MM.1S (cell line): Measurements from ENCODE around the gene RPS6KA6.

Experiments used
- DNase-seq: peaks from one replicate; pipeline ENCODE4 v3.0.0-alpha.2; 2015
- H2AFZ ChIP-seq: fragments of 300-600 bp; sonication (generic); 2 replicates; pipeline ENCODE4 v1.6.0; 2016; ENCODE audit warnings: antibody characterized with exemption, low read length
- H3F3A ChIP-seq: fragments of 300-600 bp; sonication (generic); 2 replicates; pipeline ENCODE4 v1.6.1; 2016; ENCODE audit warnings: mild to moderate bottlenecking, antibody characterized with exemption, low read length, moderate library complexity, mixed read lengths; ENCODE audit not compliant: insufficient read depth
- H3K27ac ChIP-seq: fragments of 300-600 bp; sonication (generic); 2 replicates; pipeline ENCODE4 v1.5.1; 2016; ENCODE audit warnings: mild to moderate bottlenecking, low read length
- H3K27me3 ChIP-seq: fragments of 300-600 bp; sonication (generic); replicated peaks from 2 replicates; pipeline ENCODE4 v1.6.0; 2016; ENCODE audit warnings: low read length; ENCODE audit not compliant: insufficient read depth
- H3K36me3 ChIP-seq: fragments of 300-600 bp; sonication (generic); replicated peaks from 2 replicates; pipeline ENCODE4 v1.6.1; 2016; ENCODE audit warnings: mild to moderate bottlenecking, low read length, mixed read lengths; ENCODE audit not compliant: insufficient read depth
- H3K4me1 ChIP-seq: fragments of 300-600 bp; sonication (generic); 2 replicates; pipeline ENCODE4 v1.6.1; 2016; ENCODE audit warnings: low read length, mixed read lengths
- H3K4me2 ChIP-seq: fragments of 300-600 bp; sonication (generic); 2 replicates; pipeline ENCODE4 v1.6.0; 2016; ENCODE audit warnings: low read depth, low read length
- H3K4me3 ChIP-seq: fragments of 300-600 bp; sonication (generic); 2 replicates; pipeline ENCODE4 v1.5.1; 2016; ENCODE audit warnings: low read length, mixed read lengths
- H3K79me2 ChIP-seq: fragments of 300-600 bp; sonication (generic); 2 replicates; pipeline ENCODE4 v1.6.1; 2016; ENCODE audit warnings: mixed run types, low read length, mixed read lengths
- H3K9ac ChIP-seq: fragments of 300-600 bp; sonication (generic); 2 replicates; pipeline ENCODE4 v1.6.1; 2016; ENCODE audit warnings: low read length, mixed read lengths
- H3K9me2 ChIP-seq: fragments of 300-600 bp; sonication (generic); replicated peaks from 2 replicates; pipeline ENCODE4 v1.6.1; 2016; ENCODE audit warnings: mild to moderate bottlenecking, low read length, mixed read lengths; ENCODE audit not compliant: insufficient read depth
- H3K9me3 ChIP-seq: fragments of 300-600 bp; sonication (generic); replicated peaks from 2 replicates; pipeline ENCODE4 v1.6.1; 2016; ENCODE audit warnings: mild to moderate bottlenecking, low read length, mixed read lengths; ENCODE audit not compliant: insufficient read depth
- H4K20me1 ChIP-seq: fragments of 300-600 bp; sonication (generic); 2 replicates; pipeline ENCODE4 v1.6.1; 2016; ENCODE audit warnings: mild to moderate bottlenecking, low read length, moderate library complexity, mixed read lengths; ENCODE audit not compliant: insufficient read depth
- EZH2 ChIP-seq: fragments of 300-600 bp; sonication (generic); optimal IDR thresholded peaks from 2 replicates; pipeline ENCODE3; 2017; ENCODE audit warnings: low read depth, mild to moderate bottlenecking, antibody characterized with exemption, low read length, mixed read lengths
- EZH2phosphoT487 ChIP-seq: fragments of 300-600 bp; sonication (generic); IDR thresholded peaks from 2 replicates; pipeline ENCODE4 v1.6.1; 2018; ENCODE audit warnings: antibody characterized with exemption, low read length
- TF ChIP-seq, protein P1 (sequence below): fragments of 300-600 bp; sonication (generic); IDR thresholded peaks from 2 replicates; pipeline ENCODE4 v1.5.1; 2016; ENCODE audit warnings: antibody characterized with exemption, low read length, mixed read lengths

RPS6KA6 gene

GRCh38 chrX:84221181-84221580 lies 33.2 kb upstream of the RPS6KA6 start:
- no peaks in the 10 kb centered on the region for H4K20me1 ChIP-seq
- TF ChIP-seq EZH2phosphoT487, result no peak
- no peaks in the 10 kb centered on the region for H3K9me2 ChIP-seq
- H2AFZ ChIP-seq, result no peak overlapping the region
- H3K4me2 ChIP-seq, result no peak overlapping the region
- H3K9me3 ChIP-seq, result no peaks in the 10 kb centered on the region
- no peak overlapping the region for H3K4me3 ChIP-seq
- no peaks in the 10 kb centered on the region for H3K79me2 ChIP-seq
- no peak overlapping the region for H3K9ac ChIP-seq
- no peaks in the 10 kb centered on the region for H3K27me3 ChIP-seq
- no peaks in the 10 kb centered on the region for H3K36me3 ChIP-seq
- H3K27ac ChIP-seq, result no peak overlapping the region
- DNase-seq, result no peak
- H3F3A ChIP-seq, result no peaks in the 10 kb centered on the region
- H3K4me1 ChIP-seq, result no peaks in the 10 kb centered on the region

DNA sequence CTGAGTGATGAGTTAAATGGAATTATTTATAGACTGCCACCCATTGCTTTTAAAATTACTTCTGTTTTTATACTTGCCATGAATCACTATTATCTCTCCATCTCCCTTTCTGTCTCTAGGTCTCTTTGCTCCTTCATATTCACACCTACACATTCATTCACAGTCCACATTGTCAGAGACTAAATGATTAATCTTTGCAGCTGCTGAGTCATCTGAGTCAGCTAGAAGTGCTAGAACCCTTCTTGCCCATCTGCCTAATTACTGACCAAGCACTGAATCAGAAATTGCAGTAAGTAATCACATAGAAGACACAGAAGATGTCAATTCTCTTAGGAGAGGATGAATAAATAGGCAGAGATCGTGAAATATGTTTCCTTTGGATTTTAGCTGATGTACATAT lies 31.6 kb upstream of the RPS6KA6 start:
- TF ChIP-seq EZH2 (no peak), EZH2phosphoT487 (no peak)
- TF ChIP-seq, protein P1, sequence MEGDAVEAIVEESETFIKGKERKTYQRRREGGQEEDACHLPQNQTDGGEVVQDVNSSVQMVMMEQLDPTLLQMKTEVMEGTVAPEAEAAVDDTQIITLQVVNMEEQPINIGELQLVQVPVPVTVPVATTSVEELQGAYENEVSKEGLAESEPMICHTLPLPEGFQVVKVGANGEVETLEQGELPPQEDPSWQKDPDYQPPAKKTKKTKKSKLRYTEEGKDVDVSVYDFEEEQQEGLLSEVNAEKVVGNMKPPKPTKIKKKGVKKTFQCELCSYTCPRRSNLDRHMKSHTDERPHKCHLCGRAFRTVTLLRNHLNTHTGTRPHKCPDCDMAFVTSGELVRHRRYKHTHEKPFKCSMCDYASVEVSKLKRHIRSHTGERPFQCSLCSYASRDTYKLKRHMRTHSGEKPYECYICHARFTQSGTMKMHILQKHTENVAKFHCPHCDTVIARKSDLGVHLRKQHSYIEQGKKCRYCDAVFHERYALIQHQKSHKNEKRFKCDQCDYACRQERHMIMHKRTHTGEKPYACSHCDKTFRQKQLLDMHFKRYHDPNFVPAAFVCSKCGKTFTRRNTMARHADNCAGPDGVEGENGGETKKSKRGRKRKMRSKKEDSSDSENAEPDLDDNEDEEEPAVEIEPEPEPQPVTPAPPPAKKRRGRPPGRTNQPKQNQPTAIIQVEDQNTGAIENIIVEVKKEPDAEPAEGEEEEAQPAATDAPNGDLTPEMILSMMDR, result no peak
- no peaks in the 10 kb centered on the region for H3K36me3 ChIP-seq
- H3K9ac ChIP-seq, result no peak overlapping the region
- no peaks in the 10 kb centered on the region for H3F3A ChIP-seq
- no peaks in the 10 kb centered on the region for H3K79me2 ChIP-seq
- no peaks in the 10 kb centered on the region for H3K4me1 ChIP-seq
- no peaks in the 10 kb centered on the region for H3K27me3 ChIP-seq
- H4K20me1 ChIP-seq, result no peaks in the 10 kb centered on the region
- H3K9me2 ChIP-seq, result no peaks in the 10 kb centered on the region
- no peak overlapping the region for H2AFZ ChIP-seq
- no peak overlapping the region for H3K4me3 ChIP-seq
- no peaks in the 10 kb centered on the region for H3K9me3 ChIP-seq
- H3K4me2 ChIP-seq, result no peak overlapping the region
- DNase-seq, result no peak
- no peak overlapping the region for H3K27ac ChIP-seq

DNA sequence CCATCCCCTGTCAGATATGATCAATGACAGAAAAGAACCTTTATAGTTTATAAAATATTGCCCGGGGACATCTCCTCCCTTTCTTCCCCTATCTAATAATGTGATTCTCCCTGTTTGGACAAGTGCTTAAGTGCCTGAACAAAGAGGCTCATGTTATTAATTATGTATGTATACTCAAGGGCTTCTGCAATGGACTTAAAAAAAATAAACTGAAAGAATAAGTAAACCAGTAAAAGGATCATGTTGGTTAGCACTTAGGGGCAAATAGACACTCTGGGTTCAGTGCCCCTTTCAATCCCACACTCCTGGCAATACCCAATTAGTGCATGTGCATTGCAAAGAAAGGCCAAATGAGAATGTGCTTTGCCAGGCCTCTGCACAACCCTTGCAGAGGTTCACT lies 30.7 kb upstream of the RPS6KA6 start:
- H3K79me2 ChIP-seq, result no peaks in the 10 kb centered on the region
- no peak overlapping the region for H3K9ac ChIP-seq
- TF ChIP-seq EZH2phosphoT487 (no peak), EZH2 (no peak)
- TF ChIP-seq, protein P1, result no peak
- DNase-seq, result no peak
- H3K4me2 ChIP-seq, result no peak overlapping the region
- no peaks in the 10 kb centered on the region for H3K9me3 ChIP-seq
- H3K9me2 ChIP-seq, result no peaks in the 10 kb centered on the region
- no peak overlapping the region for H3K4me3 ChIP-seq
- no peaks in the 10 kb centered on the region for H3K36me3 ChIP-seq
- H3F3A ChIP-seq, result no peaks in the 10 kb centered on the region
- no peak overlapping the region for H2AFZ ChIP-seq
- no peaks in the 10 kb centered on the region for H3K4me1 ChIP-seq
- H3K27me3 ChIP-seq, result no peaks in the 10 kb centered on the region
- H4K20me1 ChIP-seq, result no peaks in the 10 kb centered on the region
- H3K27ac ChIP-seq, result no peak overlapping the region

DNA sequence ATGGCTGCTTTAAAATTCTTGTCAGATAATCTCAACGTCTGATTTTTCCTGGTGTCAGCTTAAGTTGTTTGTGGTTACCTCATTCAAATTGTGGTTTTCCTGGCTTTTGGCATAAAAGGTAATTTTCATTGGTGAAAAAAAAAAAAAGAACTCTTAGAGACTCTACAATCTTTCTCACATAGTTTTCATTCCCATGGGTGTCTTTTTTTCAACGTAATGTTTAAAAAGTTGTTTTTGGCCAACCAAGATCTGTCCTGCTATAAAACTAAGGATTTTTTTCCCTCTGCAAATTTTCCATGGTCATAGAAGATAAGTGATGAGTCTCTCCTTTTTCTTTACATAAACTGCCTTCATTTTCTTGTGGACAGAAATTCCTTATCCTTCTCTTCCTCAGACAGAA lies 28.9 kb upstream of the RPS6KA6 start:
- H3K4me2 ChIP-seq, result no peak overlapping the region
- H3K9me3 ChIP-seq, result no peaks in the 10 kb centered on the region
- no peak overlapping the region for H3K4me3 ChIP-seq
- no peak for DNase-seq
- H3K36me3 ChIP-seq, result no peaks in the 10 kb centered on the region
- H2AFZ ChIP-seq, result no peak overlapping the region
- no peaks in the 10 kb centered on the region for H4K20me1 ChIP-seq
- H3K9ac ChIP-seq, result no peak overlapping the region
- no peaks in the 10 kb centered on the region for H3K79me2 ChIP-seq
- H3K27me3 ChIP-seq, result no peaks in the 10 kb centered on the region
- H3K9me2 ChIP-seq, result no peaks in the 10 kb centered on the region
- no peaks in the 10 kb centered on the region for H3K4me1 ChIP-seq
- no peaks in the 10 kb centered on the region for H3F3A ChIP-seq
- TF ChIP-seq EZH2 (no peak), EZH2phosphoT487 (no peak)
- TF ChIP-seq, protein P1, result no peak
- H3K27ac ChIP-seq, result no peak overlapping the region
